HL-60 (cell line): ENCODE measurements around the gene FCHSD2.

Source experiments
- DNase-seq, 2 experiments: peaks; one replicate each; pipeline ENCODE4 v3.0.0-alpha.2; 2010 to 2020; ENCODE audit warnings: low read depth in 1 of 2, low spot score in 1 of 2
- H3K27ac ChIP-seq: fragments of 250-450 bp; sonication (Bioruptor Pico); replicated peaks from 2 replicates; pipeline ENCODE4 v1.5.1; 2020; ENCODE audit warnings: mild to moderate bottlenecking, moderate library complexity
- H3K27me3 ChIP-seq: fragments of 250-450 bp; sonication (Bioruptor Pico); 2 replicates; pipeline ENCODE4 v1.5.1; 2021; ENCODE audit warnings: mild to moderate bottlenecking, moderate library complexity; ENCODE audit not compliant: insufficient read depth, poor library complexity, severe bottlenecking
- H3K4me3 ChIP-seq: replicated peaks from 2 replicates; pipeline ENCODE4 v1.5.1; 2011; ENCODE audit warnings: mild to moderate bottlenecking, control low read depth, low read length; ENCODE audit not compliant: insufficient read depth
- GABPA ChIP-seq: IDR thresholded peaks from 2 replicates; pipeline ENCODE4 v1.6.1; 2012; ENCODE audit warnings: low read depth
- POLR2AphosphoS5 ChIP-seq: IDR thresholded peaks from 2 replicates; pipeline ENCODE4 v1.6.1; 2012; ENCODE audit warnings: low read depth
- REST ChIP-seq: IDR thresholded peaks from 2 replicates; pipeline ENCODE4 v1.6.1; 2012; ENCODE audit warnings: low read depth; ENCODE audit not compliant: insufficient replicate concordance
- SPI1 ChIP-seq: IDR thresholded peaks from 2 replicates; pipeline ENCODE4 v1.6.1; 2012; ENCODE audit warnings: low read depth, mild to moderate bottlenecking, borderline replicate concordance
- TF ChIP-seq, protein P1 (sequence below): IDR thresholded peaks from one replicate; pipeline ENCODE4 v1.5.1; 2011; ENCODE audit warnings: low read length, control low read depth, inconsistent platforms; ENCODE audit not compliant: insufficient read depth

FCHSD2 gene

GRCh38 chr11:72970557-72971118 is 171.5 kb downstream of the FCHSD2 start:
- TF ChIP-seq POLR2AphosphoS5 (no peak), SPI1 (no peak), REST (no peak), GABPA (no peak)
- TF ChIP-seq, protein P1, sequence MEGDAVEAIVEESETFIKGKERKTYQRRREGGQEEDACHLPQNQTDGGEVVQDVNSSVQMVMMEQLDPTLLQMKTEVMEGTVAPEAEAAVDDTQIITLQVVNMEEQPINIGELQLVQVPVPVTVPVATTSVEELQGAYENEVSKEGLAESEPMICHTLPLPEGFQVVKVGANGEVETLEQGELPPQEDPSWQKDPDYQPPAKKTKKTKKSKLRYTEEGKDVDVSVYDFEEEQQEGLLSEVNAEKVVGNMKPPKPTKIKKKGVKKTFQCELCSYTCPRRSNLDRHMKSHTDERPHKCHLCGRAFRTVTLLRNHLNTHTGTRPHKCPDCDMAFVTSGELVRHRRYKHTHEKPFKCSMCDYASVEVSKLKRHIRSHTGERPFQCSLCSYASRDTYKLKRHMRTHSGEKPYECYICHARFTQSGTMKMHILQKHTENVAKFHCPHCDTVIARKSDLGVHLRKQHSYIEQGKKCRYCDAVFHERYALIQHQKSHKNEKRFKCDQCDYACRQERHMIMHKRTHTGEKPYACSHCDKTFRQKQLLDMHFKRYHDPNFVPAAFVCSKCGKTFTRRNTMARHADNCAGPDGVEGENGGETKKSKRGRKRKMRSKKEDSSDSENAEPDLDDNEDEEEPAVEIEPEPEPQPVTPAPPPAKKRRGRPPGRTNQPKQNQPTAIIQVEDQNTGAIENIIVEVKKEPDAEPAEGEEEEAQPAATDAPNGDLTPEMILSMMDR = no peak
- no peak overlapping the region for H3K27ac ChIP-seq
- no peak for DNase-seq
- H3K4me3 ChIP-seq = no peak overlapping the region
- H3K27me3 ChIP-seq = no peaks in the 10 kb centered on the region

DNA sequence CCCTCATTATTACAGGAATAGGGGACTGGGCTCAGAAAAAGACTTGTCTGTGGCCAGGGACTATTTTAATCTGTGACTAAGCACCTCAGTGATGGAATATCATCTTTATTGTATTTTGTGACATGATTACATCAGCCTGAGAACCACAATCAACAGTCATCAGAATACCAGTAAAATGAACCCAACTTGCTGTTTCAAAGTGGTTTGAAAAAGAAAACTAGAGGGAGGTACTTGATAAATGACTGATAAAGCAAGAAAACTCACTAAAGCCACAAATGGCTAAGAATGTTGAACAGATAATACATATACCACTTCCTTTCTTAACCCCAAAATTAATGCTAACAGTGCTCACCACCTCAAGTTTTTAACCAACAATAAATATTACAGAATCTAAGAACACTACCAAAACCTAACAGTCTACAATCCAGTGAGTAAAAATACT is 172.2 kb downstream of the FCHSD2 start:
- no peaks in the 10 kb centered on the region for H3K27me3 ChIP-seq
- H3K4me3 ChIP-seq = no peak overlapping the region
- H3K27ac ChIP-seq = no peak overlapping the region
- peak in 1 of 2 experiments; percentile 51 for DNase-seq
- TF ChIP-seq GABPA (no peak), REST (no peak), POLR2AphosphoS5 (no peak), SPI1 (no peak)
- TF ChIP-seq, protein P1 = no peak

DNA sequence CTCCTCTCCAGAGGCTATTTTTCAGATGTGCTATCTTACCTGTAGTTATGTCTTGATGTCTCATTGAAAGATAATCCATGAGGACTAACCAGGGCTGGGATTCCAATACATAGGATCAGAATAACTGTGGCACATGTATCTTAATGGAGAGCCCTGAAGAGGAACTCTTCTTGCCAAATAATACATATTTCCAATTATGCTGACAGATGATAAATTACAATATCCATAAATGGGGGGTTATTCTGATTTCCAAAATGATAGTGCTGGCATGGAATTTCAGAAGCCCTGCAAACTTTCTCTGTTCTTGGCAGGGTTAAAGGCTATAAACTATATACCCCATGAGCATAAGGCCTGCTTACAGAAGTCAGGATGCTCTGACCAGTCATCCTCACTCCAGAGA is 173.7 kb downstream of the FCHSD2 start:
- no peak for DNase-seq
- TF ChIP-seq SPI1 = no peak
- TF ChIP-seq, protein P1 = no peak
- no peak for TF ChIP-seq REST
- TF ChIP-seq GABPA = no peak
- TF ChIP-seq POLR2AphosphoS5 = no peak

More for the DNA sequence above, 173.7 kb downstream of the FCHSD2 start:
- H3K4me3 ChIP-seq = no peak overlapping the region
- H3K27ac ChIP-seq = no peak overlapping the region
- H3K27me3 ChIP-seq = no peaks in the 10 kb centered on the region
